ENCODE results near the gene SESN2.
"Not testable (repeated sequence)": the region's sequence is repeated elsewhere in the genome, so short reads cannot be mapped to it uniquely, and the experiment has no call there.

The SESN2 gene

GRCh38 chr1:28290851-28291250, 31.5 kb downstream of the SESN2 start:
- DNase-seq, result no peak

GRCh38 chr1:28291711-28292110, 32.4 kb downstream of the SESN2 start:
- no peak for DNase-seq

DNA sequence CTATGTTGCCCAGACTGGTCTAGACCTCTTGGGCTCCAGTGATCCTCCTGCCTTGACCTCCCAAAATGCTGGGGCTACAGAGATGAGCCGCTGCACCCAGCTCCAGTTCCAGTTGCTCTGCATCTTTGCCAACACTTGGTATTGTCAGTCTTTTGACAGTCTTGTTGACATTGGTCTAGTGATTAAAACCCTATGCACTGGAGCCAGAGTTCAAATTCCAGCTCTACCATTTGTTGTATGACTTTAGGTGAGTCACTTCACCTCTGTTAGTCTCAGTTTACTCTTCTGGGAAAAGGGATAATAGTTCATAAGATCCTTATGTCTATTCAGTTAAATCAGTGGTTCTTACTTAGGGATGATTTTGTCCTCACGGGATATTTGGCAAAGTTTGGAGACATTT, 36.6 kb downstream of the SESN2 start:
- no peak for DNase-seq

DNA sequence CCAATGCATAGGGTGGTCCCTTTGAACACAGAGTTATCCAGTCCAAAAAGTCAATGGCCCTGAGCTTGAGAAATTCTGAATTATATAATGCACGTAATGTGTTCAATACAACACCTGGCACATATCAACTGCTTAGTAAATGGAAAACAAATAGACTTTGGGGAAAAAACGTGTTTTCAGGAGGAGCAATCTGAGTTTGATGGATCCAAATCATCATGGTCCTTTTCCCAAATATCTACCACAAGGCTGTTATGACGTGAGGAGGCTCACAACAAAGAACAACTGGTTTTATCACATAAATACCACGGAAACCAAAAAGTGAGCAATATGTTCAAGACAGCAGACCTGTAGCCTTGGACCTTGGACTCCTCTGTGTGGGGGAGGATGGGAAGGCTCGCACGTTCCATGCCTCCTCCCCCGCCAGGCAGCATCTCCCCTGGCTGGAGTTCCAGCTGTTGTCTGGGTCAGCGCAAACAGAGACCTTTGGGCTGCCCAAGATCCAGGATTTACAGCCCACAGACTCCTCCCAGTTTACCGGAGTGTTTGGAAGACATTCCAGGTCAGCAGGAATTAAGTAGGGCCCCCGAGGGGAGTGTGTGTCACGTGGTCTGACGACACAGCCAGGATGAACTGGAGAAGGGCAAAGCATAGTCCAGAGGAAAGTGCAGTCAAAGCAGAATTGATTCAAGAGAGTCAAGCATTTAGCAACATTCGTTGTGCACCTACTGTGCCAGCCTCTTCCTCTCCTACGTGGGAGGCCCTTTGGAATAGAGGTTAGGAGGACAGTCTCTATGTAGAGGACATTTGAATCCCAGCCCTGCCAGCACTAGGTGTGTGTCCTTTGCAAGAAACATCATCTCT, 37.3 kb downstream of the SESN2 start:
- DNase-seq, result no peak

DNA sequence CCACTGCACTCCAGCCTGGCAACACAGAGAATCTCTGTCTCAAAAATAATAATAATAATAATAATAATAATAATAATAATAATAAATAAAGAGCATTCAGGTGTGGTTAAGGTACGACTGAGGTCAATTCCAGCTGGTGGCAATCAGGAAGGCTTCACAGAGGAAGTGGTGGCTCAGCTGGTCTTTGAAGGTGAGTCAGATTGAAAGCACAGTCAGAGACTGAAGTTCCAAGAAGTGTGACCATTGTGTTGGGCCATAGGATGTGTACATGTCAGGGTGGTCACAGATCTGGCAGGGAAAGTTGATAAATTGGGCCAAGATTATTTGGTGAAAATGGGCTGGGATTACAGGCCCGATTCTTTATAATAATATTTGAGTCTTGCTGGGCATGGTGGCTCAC, 38.5 kb downstream of the SESN2 start:
- no peak for DNase-seq

- no peak for DNase-seq
These were observed 39.1 kb downstream of the SESN2 start for GRCh38 chr1:28298438-28298837.

GRCh38 chr1:28301368-28302174, 42.3 kb downstream of the SESN2 start:
- DNase-seq, result no peak

DNA sequence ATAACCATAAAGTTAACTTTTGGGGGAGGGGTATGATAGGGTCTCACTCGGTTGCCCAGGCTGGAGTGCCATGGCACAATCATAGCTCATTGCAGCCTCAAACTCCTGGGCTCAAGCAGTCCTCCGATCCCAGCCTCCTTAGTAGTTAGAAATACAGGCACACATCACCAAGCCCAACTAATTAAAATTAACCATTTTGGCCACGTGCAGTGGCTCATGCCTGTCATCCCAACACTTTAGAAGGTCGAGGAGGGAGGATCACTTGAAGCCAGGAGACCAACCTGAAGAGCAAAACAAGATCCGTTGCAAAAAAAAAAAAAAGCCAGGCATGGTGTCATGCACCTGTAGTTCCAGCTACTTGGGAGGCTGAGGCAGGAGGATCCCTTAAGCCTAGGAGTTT, 42.9 kb downstream of the SESN2 start:
- no peak for DNase-seq

DNA sequence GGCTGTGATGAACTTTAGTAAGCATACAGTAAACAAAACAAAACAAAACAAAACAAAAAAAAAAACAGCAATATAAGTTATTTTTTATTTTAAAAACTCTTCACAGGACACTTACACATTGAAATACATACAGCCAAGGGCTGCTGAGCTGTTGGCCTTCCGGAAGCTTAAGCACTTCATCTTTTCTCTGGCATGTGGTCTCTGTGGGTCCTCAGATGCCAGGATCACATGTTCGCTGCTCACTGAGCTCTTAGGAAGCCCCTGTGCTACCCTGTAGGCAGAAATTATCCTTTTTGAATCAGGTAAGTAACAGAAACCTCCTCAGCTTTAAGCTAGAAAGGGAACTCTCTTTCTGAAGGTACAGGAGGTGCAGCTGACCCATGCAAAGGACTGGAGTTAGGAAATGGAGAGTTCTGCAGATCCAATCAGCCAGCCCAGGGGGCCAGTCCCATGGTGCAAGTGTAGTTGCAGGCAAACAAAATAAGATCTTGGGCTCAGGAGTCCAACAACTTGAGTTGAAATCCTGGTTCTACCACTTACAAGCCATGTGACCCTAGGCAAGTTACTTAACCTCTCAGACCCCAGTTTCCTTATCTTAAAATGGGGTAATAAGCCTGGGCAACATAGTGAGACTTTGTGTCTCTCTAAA, 47.1 kb downstream of the SESN2 start:
- no peak for DNase-seq

GRCh38 chr1:28308750-28309149, 49.4 kb downstream of the SESN2 start:
- DNase-seq, result no peak

GRCh38 chr1:28309702-28310101, 50.4 kb downstream of the SESN2 start:
- no peak for DNase-seq

DNA sequence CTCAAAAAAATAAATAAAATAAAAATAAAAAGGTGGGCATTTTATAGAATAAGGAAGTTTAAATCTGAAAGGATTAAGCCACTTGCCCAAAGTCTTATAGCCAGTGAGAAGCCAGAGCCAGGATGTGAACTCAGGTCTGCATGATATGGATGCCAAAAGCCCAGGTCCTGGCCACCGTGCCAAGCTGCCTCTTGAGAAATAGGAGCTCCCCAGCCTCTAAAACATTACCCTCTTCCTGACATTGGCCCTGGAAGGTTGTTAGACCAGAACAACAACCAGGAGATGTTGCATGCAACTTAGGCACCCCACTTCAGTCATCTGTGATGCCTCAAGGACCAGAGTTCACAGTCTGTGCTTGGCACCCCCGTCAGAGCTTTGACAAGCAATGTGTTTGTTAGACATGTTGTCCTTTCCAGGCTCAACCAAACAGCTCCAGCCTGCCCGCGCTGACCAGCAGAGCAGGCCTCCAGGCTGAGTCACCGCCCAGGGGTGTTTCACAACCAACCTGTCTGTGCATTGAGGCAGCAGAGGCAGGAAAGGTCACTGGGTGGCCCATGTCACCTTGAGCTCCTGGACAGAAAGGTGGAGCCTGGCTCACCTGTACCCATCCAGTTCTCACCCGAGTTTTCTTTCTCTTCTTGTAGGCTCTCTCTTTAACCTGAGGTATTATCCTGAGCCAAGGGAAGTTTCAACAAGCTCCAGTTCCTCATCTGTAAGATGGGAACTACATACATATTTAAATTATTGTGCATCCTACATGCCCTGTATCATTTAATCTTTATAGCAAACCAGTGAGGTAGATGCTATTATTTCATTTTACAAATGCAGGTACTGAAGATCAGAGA, 54.6 kb downstream of the SESN2 start:
- DNase-seq, result no peak

GRCh38 chr1:28314547-28314941, 55.2 kb downstream of the SESN2 start:
- DNase-seq, result no peak

GRCh38 chr1:28317014-28317413, 57.7 kb downstream of the SESN2 start:
- DNase-seq, result no peak

- no peak for DNase-seq
These were observed 62.9 kb downstream of the SESN2 start for GRCh38 chr1:28322194-28322593.

DNA sequence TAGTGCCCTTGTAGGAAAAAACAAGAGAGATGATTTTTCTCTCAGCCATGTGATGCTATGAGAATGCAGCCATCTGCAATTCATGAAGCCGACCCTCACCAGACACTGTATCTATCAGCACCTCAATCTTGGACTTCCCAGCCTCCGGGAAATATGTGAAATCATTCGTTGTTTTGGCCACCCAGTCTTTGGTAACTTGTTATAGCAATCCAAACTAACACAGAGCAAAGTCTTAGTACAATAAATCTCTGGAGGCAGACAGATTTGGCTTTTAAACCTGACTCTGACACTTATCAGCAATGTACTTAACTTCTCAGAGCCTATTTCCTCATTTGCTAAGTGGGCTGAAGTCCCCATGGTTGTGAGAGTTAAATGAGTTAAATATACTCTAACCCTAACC, 64.4 kb downstream of the SESN2 start:
- no peak for DNase-seq

DNA sequence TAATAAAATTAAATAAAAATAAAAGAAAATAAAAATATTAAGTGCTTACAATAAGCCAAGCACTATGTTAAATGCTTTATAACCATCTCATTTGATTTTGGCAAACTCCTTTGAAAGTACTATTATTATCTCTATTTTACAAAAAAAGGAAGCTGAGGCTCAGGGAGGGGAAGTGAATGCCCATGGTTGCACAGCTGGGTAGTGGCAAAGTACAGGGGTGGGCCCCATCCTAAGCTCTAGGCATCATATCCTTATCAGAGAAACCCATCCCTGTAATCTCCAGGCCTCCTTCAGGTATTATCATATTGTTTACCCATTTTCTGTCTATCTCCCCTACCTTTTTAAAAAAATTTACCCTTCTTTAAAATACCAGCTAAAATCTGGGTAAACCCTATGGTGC, 67.2 kb downstream of the SESN2 start:
- DNase-seq, result no peak

GRCh38 chr1:28326984-28327383, 67.7 kb downstream of the SESN2 start:
- no peak for DNase-seq

GRCh38 chr1:28327431-28327830, 68.1 kb downstream of the SESN2 start:
- DNase-seq, result not testable (repeated sequence)

- no peak for DNase-seq
These were observed 68.9 kb downstream of the SESN2 start for GRCh38 chr1:28328228-28328648.

DNA sequence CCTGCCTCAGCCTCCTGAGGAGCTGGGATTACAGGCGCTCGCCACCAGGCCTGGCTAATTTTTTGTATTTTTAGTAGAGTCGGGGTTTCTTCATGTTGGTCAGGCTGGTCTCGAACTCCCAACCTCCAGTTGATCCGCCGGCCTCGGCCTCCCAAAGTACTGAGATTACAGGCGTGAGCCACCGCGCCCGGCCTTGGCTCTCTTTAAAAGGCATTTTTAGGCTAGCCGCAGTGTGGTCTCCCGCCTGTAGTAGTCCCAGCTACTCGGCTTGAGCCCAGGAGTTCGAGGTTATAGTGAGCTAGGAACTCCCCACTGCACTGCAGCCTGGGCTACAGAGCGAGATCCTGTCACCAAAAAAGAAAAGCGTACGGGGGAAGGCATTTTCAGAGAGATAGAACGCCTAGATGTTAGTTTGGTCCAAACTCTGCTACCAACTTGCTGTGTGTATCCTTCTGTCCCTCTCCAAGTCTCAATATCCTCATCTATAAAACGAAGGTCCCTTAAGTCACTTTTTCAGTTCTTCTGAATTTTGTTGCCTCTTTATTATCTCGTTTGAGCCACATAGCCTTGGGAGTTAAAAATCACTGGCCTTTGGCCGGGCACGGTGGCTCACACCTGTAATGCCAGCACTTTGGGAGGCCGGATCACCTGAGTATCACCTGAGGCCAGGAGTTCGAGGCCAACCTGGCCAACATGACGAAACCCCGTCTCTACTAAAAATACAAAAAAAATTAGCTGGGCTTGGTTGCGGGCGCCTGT, 70.3 kb downstream of the SESN2 start:
- no peak for DNase-seq

Data from midbrain (tissue), 1 donor.